HepG2 (cell line): Measurements from ENCODE around the gene JAGN1. TPM values are rescaled to one million over a fixed set of nuclear protein-coding genes. Genes with fewer than 3 reads are reported as not detected.

Experiments used
- AGO1 ChIP-seq: fragments of 200-400 bp; formaldehyde crosslinking; IDR thresholded peaks from 2 replicates; pipeline ENCODE4 v1.6.1; 2017; ENCODE audit warnings: mild to moderate bottlenecking, low read depth, low read length, moderate library complexity; ENCODE audit not compliant: poor library complexity, severe bottlenecking
- ATAD3A ChIP-seq: sonication (generic); formaldehyde crosslinking; IDR thresholded peaks from 2 replicates; pipeline ENCODE4 v1.4.0; 2020; ENCODE audit warnings: missing genetic modification reagents
- DRAP1 ChIP-seq: IDR thresholded peaks from 2 replicates; pipeline ENCODE4 v1.6.1; 2016; ENCODE audit warnings: missing genetic modification reagents, missing compliant biosample characterization
- FOXA3 ChIP-seq: IDR thresholded peaks from 2 replicates; pipeline ENCODE4 v1.6.1; 2016; ENCODE audit warnings: missing genetic modification reagents, missing compliant biosample characterization
- KLF16 ChIP-seq, 2 experiments: sonication (generic) in 1 of 2; formaldehyde crosslinking in 1 of 2; IDR thresholded peaks; 2 replicates each; pipeline versions ENCODE4 v1.6.1 to v1.8.0; 2016 to 2023; ENCODE audit warnings: missing genetic modification reagents in 2 of 2, missing compliant biosample characterization in 1 of 2
- MTF2 ChIP-seq: sonication (generic); formaldehyde crosslinking; IDR thresholded peaks from 2 replicates; pipeline ENCODE4 v1.5.0; 2020; ENCODE audit warnings: missing genetic modification reagents, borderline replicate concordance
- SOX13 ChIP-seq, 3 experiments: fragments of 450-650 bp in 1 of 3; sonication (generic) in 1 of 3; formaldehyde crosslinking in 1 of 3; IDR thresholded peaks in 2 of 3; conservative IDR thresholded peaks in 1 of 3; 2 replicates each; pipeline versions ENCODE4 v1.5.0 to v1.6.1; 2016 to 2020; ENCODE audit warnings: antibody characterized with exemption in 1 of 3, mild to moderate bottlenecking in 1 of 3, missing compliant biosample characterization in 1 of 3, missing genetic modification reagents in 1 of 3, moderate library complexity in 1 of 3
- SRSF1 ChIP-seq: fragments of 200-400 bp; formaldehyde crosslinking; optimal IDR thresholded peaks from 2 replicates; pipeline ENCODE3; 2017; ENCODE audit warnings: mild to moderate bottlenecking, low read depth, low read length, moderate library complexity
- SUZ12 ChIP-seq: fragments of 150-350 bp; IDR thresholded peaks from 2 replicates; pipeline ENCODE4 v1.6.1; 2014; ENCODE audit warnings: low read depth, low read length
- SYNCRIP ChIP-seq: fragments of 200-400 bp; formaldehyde crosslinking; IDR thresholded peaks from 2 replicates; pipeline ENCODE4 v1.6.1; 2018; ENCODE audit warnings: mild to moderate bottlenecking, low read depth, low read length; ENCODE audit not compliant: insufficient read depth
- TRIM24 ChIP-seq: sonication (generic); formaldehyde crosslinking; IDR thresholded peaks from 2 replicates; pipeline ENCODE4 v1.8.0; 2022; ENCODE audit warnings: mild to moderate bottlenecking, missing genetic modification reagents
- ZMAT3 ChIP-seq: sonication (generic); formaldehyde crosslinking; conservative IDR thresholded peaks from 2 replicates; pipeline ENCODE4 v1.7.0; 2021; ENCODE audit warnings: missing genetic modification reagents
- ZMYM2 ChIP-seq: sonication (generic); formaldehyde crosslinking; IDR thresholded peaks from 2 replicates; pipeline ENCODE4 v1.8.0; 2022; ENCODE audit warnings: mild to moderate bottlenecking, missing genetic modification reagents
- ZNF567 ChIP-seq: sonication (generic); formaldehyde crosslinking; IDR thresholded peaks from 2 replicates; pipeline ENCODE4 v1.8.1; 2023; ENCODE audit warnings: mild to moderate bottlenecking, missing genetic modification reagents, borderline replicate concordance
- ZNF572 ChIP-seq: sonication (generic); formaldehyde crosslinking; IDR thresholded peaks from 2 replicates; pipeline ENCODE4 v1.5.1; 2020; ENCODE audit warnings: mild to moderate bottlenecking, missing genetic modification reagents
- ZNF614 ChIP-seq: IDR thresholded peaks from 2 replicates; pipeline ENCODE4 v1.6.1; 2018; ENCODE audit warnings: missing biosample characterization, missing genetic modification reagents, inconsistent platforms, borderline replicate concordance
- polyA plus RNA-seq, 8 experiments: library from polyadenylated mRNA; depleted of rRNA in 3 of 8; stranded (reverse) in 7 of 8; unstranded in 1 of 8; fragments of >200 nt; fragmentation: Illumina TruSeq in 4 of 8; extraction: Trizol in 4 of 8; gene quantifications; 2 replicates each; pipeline versions ENCODE4 v1.2.1 to v1.2.3, GENCODE V29; 2011 to 2016; ENCODE audit warnings: low read depth in 4 of 8, missing spikeins in 1 of 8, mixed read lengths in 1 of 8; ENCODE audit not compliant: insufficient read depth in 1 of 8
- total RNA-seq, 5 experiments: library from RNA; depleted of rRNA; stranded (reverse); fragments of >200 nt; fragmentation: Illumina TruSeq; extraction: Trizol; gene quantifications; 2 replicates each; pipeline ENCODE4 v1.2.3, GENCODE V29; 2016; ENCODE audit warnings: low read depth in 1 of 5
- TF ChIP-seq, protein P1 (sequence below): sonication (generic); formaldehyde crosslinking; IDR thresholded peaks from 2 replicates; pipeline ENCODE4 v1.8.0; 2022; ENCODE audit warnings: mild to moderate bottlenecking, missing genetic modification reagents, moderate library complexity
- TF ChIP-seq, protein P2 (sequence below), 2 experiments: IDR thresholded peaks; 2 replicates each; pipeline ENCODE4 v1.6.1; 2011 to 2012; ENCODE audit warnings: low read length in 2 of 2, borderline replicate concordance in 1 of 2, low read depth in 1 of 2, mild to moderate bottlenecking in 1 of 2, moderate library complexity in 1 of 2
- TF ChIP-seq, protein P3 (sequence below): sonication (generic); formaldehyde crosslinking; IDR thresholded peaks from 2 replicates; pipeline ENCODE4 v1.4.0; 2020; ENCODE audit warnings: missing genetic modification reagents

JAGN1 gene
- total and polyA plus RNA-seq, 2 of the 13 experiments (the other 11 are each of a cell fraction or from before 2014, with no cell fraction given), result 49.9 to 50.9 TPM

DNA sequence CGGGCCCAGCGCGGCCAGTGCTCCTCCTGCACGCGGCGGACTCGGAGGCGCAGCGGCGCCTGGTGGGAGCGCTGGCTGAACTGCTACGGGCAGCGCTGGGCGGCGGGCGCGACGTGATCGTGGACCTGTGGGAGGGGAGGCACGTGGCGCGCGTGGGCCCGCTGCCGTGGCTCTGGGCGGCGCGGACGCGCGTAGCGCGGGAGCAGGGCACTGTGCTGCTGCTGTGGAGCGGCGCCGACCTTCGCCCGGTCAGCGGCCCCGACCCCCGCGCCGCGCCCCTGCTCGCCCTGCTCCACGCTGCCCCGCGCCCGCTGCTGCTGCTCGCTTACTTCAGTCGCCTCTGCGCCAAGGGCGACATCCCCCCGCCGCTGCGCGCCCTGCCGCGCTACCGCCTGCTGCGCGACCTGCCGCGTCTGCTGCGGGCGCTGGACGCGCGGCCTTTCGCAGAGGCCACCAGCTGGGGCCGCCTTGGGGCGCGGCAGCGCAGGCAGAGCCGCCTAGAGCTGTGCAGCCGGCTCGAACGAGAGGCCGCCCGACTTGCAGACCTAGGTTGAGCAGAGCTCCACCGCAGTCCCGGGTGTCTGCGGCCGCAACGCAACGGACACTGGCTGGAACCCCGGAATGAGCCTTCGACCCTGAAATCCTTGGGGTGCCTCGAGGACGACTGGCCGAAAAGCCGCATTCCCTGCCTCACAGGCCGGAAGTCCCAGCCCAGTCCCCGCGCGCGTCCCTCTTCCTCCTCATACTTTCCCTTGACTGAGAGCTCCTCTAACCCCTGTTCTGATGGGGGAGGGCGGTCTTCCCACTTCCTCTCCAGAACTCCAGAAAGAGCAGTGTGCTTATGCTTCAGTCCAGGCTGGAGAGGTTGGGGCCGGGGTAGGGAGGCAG lies 25.1 kb downstream of the JAGN1 start (continued):
- TF ChIP-seq SRSF1 (no peak), KLF16 (CRISPR knock-in tag; IDR thresholded peaks at IDR 0.05) (peak in 1 of 2 experiments; percentile 64; a peak in 1 of 4 replicates), ZNF614 (CRISPR knock-in tag) (no peak), MTF2 (CRISPR knock-in tag) (0 out of 2 replicates have a peak, but pooled peaks have one; percentile 19), TRIM24 (CRISPR knock-in tag) (no peak), SYNCRIP (no peak), ZMAT3 (CRISPR knock-in tag) (peak; percentile 56; the same call in 1 of the 2 replicates), AGO1 (no peak), SUZ12 (no peak), ATAD3A (CRISPR knock-in tag) (0 out of 2 replicates have a peak, but pooled peaks have one; percentile 37), ZNF567 (CRISPR knock-in tag) (peak; percentile 6; the same call in 1 of the 2 replicates), FOXA3 (CRISPR knock-in tag) (0 out of 2 replicates have a peak, but pooled peaks have one; percentile 38), ZMYM2 (no peak), DRAP1 (CRISPR knock-in tag) (peak; percentile 37; the same call in 1 of the 2 replicates), ZNF572 (CRISPR knock-in tag) (no peak), SOX13 (IDR thresholded peaks at IDR 0.05) (no peak), SOX13 (CRISPR knock-in tag; conservative IDR thresholded peaks at IDR 0.05 in 1 of 2, IDR thresholded peaks at IDR 0.05 in 1 of 2) (no peak)
- TF ChIP-seq, protein P1, sequence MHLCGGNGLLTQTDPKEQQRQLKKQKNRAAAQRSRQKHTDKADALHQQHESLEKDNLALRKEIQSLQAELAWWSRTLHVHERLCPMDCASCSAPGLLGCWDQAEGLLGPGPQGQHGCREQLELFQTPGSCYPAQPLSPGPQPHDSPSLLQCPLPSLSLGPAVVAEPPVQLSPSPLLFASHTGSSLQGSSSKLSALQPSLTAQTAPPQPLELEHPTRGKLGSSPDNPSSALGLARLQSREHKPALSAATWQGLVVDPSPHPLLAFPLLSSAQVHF (CRISPR knock-in tag), result peak; percentile 85
- TF ChIP-seq, protein P2, sequence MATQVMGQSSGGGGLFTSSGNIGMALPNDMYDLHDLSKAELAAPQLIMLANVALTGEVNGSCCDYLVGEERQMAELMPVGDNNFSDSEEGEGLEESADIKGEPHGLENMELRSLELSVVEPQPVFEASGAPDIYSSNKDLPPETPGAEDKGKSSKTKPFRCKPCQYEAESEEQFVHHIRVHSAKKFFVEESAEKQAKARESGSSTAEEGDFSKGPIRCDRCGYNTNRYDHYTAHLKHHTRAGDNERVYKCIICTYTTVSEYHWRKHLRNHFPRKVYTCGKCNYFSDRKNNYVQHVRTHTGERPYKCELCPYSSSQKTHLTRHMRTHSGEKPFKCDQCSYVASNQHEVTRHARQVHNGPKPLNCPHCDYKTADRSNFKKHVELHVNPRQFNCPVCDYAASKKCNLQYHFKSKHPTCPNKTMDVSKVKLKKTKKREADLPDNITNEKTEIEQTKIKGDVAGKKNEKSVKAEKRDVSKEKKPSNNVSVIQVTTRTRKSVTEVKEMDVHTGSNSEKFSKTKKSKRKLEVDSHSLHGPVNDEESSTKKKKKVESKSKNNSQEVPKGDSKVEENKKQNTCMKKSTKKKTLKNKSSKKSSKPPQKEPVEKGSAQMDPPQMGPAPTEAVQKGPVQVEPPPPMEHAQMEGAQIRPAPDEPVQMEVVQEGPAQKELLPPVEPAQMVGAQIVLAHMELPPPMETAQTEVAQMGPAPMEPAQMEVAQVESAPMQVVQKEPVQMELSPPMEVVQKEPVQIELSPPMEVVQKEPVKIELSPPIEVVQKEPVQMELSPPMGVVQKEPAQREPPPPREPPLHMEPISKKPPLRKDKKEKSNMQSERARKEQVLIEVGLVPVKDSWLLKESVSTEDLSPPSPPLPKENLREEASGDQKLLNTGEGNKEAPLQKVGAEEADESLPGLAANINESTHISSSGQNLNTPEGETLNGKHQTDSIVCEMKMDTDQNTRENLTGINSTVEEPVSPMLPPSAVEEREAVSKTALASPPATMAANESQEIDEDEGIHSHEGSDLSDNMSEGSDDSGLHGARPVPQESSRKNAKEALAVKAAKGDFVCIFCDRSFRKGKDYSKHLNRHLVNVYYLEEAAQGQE (IDR thresholded peaks at IDR 0.05; ENCODE audit: borderline replicate concordance in 1 of 2, low read depth in 1 of 2, low read length in 2 of 2), result no peak
- TF ChIP-seq, protein P3, sequence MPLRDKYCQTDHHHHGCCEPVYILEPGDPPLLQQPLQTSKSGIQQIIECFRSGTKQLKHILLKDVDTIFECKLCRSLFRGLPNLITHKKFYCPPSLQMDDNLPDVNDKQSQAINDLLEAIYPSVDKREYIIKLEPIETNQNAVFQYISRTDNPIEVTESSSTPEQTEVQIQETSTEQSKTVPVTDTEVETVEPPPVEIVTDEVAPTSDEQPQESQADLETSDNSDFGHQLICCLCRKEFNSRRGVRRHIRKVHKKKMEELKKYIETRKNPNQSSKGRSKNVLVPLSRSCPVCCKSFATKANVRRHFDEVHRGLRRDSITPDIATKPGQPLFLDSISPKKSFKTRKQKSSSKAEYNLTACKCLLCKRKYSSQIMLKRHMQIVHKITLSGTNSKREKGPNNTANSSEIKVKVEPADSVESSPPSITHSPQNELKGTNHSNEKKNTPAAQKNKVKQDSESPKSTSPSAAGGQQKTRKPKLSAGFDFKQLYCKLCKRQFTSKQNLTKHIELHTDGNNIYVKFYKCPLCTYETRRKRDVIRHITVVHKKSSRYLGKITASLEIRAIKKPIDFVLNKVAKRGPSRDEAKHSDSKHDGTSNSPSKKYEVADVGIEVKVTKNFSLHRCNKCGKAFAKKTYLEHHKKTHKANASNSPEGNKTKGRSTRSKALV (CRISPR knock-in tag), result peak; percentile 70; the same call in 1 of the 2 replicates
